IMR-90 (cell line): ENCODE measurements around the gene CD99. TPM values are rescaled to one million over a fixed set of nuclear protein-coding genes. Genes with fewer than 3 reads are reported as not detected.
"Not testable (repeated sequence)": the region's sequence is repeated elsewhere in the genome, so short reads cannot be mapped to it uniquely, and the experiment has no call there.

ENCODE experiments used
- ATAC-seq: fragments of 200-7000 bp; cut with Tn5 transposase; 2 replicates; pipeline ENCODE4 v1.9.1; 2020; ENCODE audit warnings: low read depth, mild to moderate bottlenecking, moderate library complexity
- BruUV-seq: library from RNA; stranded (reverse); fragments of 400-500 nt; replicated peaks from 2 replicates; lab custom pipeline; 2021; lab: Mats Ljungman, UMichigan
- CTCF ChIA-PET: fragments of 300-600 bp; formaldehyde crosslinking; extraction: SDS; loops from one replicate; lab custom pipeline; 2021; ENCODE audit warnings: antibody characterized with exemption; lab: Yijun Ruan, JAX
- POLR2A ChIA-PET: fragments of 300-600 bp; sonication (Branson Sonifier 250); formaldehyde crosslinking; loops from one replicate; lab custom pipeline; 2022; ENCODE audit warnings: antibody characterized with exemption; ENCODE audit not compliant: unreplicated experiment; lab: Charles Lee
- DNase-seq: peaks from one replicate; pipeline ENCODE4 v3.0.0; 2013
- H2AFZ ChIP-seq: replicated peaks from 2 replicates; pipeline ENCODE3; 2013; ENCODE audit warnings: low read length, mild to moderate bottlenecking; ENCODE audit not compliant: poor library complexity
- H2AK5ac ChIP-seq: 2 replicates; pipeline ENCODE4 v1.6.1; 2013; ENCODE audit warnings: low read depth, low read length, inconsistent platforms
- H2AK9ac ChIP-seq: replicated peaks from 2 replicates; pipeline ENCODE3; 2013; ENCODE audit warnings: mild to moderate bottlenecking, low read depth, low read length, moderate library complexity; ENCODE audit not compliant: poor library complexity
- H2BK120ac ChIP-seq: 2 replicates; pipeline ENCODE4 v1.6.1; 2013; ENCODE audit warnings: low read depth, low read length, inconsistent platforms
- H2BK15ac ChIP-seq: 3 replicates; pipeline ENCODE4 v1.6.1; 2013; ENCODE audit warnings: low read depth, low read length, inconsistent platforms
- H2BK20ac ChIP-seq: 2 replicates; pipeline ENCODE4 v1.6.1; 2013; ENCODE audit warnings: low read depth, mild to moderate bottlenecking, inconsistent platforms, low read length, moderate library complexity
- H2BK5ac ChIP-seq: 2 replicates; pipeline ENCODE4 v1.6.1; 2013; ENCODE audit warnings: mild to moderate bottlenecking, low read depth, low read length, inconsistent platforms; ENCODE audit not compliant: poor library complexity, severe bottlenecking
- H3K14ac ChIP-seq: replicated peaks from 2 replicates; pipeline ENCODE4 v1.6.1; 2013; ENCODE audit warnings: low read depth, low read length, inconsistent platforms
- H3K18ac ChIP-seq: 2 replicates; pipeline ENCODE4 v1.6.1; 2013; ENCODE audit warnings: low read depth, low read length, control low read depth
- H3K23ac ChIP-seq: 2 replicates; pipeline ENCODE4 v1.6.1; 2013; ENCODE audit warnings: low read depth, low read length, inconsistent platforms
- H3K27ac ChIP-seq: 2 replicates; pipeline ENCODE4 v1.5.1; 2013; ENCODE audit warnings: mild to moderate bottlenecking, control low read depth, low read length; ENCODE audit not compliant: insufficient read depth
- H3K27me3 ChIP-seq: 2 replicates; pipeline ENCODE4 v1.6.1; 2013; ENCODE audit warnings: low read length; ENCODE audit not compliant: control insufficient read depth, insufficient read depth
- H3K36me3 ChIP-seq: 2 replicates; pipeline ENCODE4 v1.6.1; 2013; ENCODE audit warnings: low read length, mixed read lengths; ENCODE audit not compliant: control insufficient read depth, insufficient read depth
- H3K4ac ChIP-seq: 2 replicates; pipeline ENCODE4 v1.6.1; 2013; ENCODE audit warnings: low read depth, low read length, inconsistent platforms
- H3K4me1 ChIP-seq: 2 replicates; pipeline ENCODE4 v1.6.1; 2013; ENCODE audit warnings: low read length, mixed read lengths; ENCODE audit not compliant: control insufficient read depth, insufficient read depth
- H3K4me2 ChIP-seq: 2 replicates; pipeline ENCODE4 v1.6.1; 2013; ENCODE audit warnings: low read depth, mild to moderate bottlenecking, control low read depth, low read length, moderate library complexity
- H3K4me3 ChIP-seq: 2 replicates; pipeline ENCODE4 v1.5.1; 2013; ENCODE audit warnings: low read depth, mild to moderate bottlenecking, control low read depth, low read length, moderate library complexity; ENCODE audit not compliant: insufficient read depth
- H3K56ac ChIP-seq: 2 replicates; pipeline ENCODE4 v1.6.1; 2013; ENCODE audit warnings: low read length, inconsistent platforms; ENCODE audit not compliant: insufficient read depth; ENCODE audit errors: extremely low read depth
- H3K79me1 ChIP-seq, 2 experiments: 2 replicates each; pipeline ENCODE4 v1.6.1; 2013; ENCODE audit warnings: low read length in 2 of 2, inconsistent platforms in 1 of 2, low read depth in 1 of 2
- H3K9ac ChIP-seq: 2 replicates; pipeline ENCODE4 v1.6.1; 2013; ENCODE audit warnings: low read depth, low read length, control low read depth
- H3K9me1 ChIP-seq: 2 replicates; pipeline ENCODE4 v1.6.1; 2013; ENCODE audit warnings: low read length, inconsistent platforms; ENCODE audit not compliant: insufficient read depth
- H3K9me3 ChIP-seq: 2 replicates; pipeline ENCODE4 v1.6.1; 2013; ENCODE audit warnings: low read length; ENCODE audit not compliant: control insufficient read depth, insufficient read depth
- H4K20me1 ChIP-seq: 2 replicates; pipeline ENCODE4 v1.6.1; 2013; ENCODE audit warnings: low read length, inconsistent platforms; ENCODE audit not compliant: insufficient read depth
- H4K5ac ChIP-seq: 2 replicates; pipeline ENCODE4 v1.6.1; 2013; ENCODE audit warnings: mild to moderate bottlenecking, low read depth, low read length, control low read depth
- H4K8ac ChIP-seq, 2 experiments: 2 replicates each; pipeline ENCODE4 v1.6.1; 2013; ENCODE audit warnings: low read depth in 2 of 2, low read length in 2 of 2, control low read depth in 1 of 2, inconsistent platforms in 1 of 2
- H4K91ac ChIP-seq: 2 replicates; pipeline ENCODE4 v1.6.1; 2013; ENCODE audit warnings: low read depth, low read length, inconsistent platforms; ENCODE audit not compliant: insufficient read depth
- WGBS, 2 experiments: methylation state at CpG; one replicate each; pipeline versions ENCODE4 v1.1.5 to v1.1.7; 2013; ENCODE audit warnings: missing lambda C conversion rate in 2 of 2; ENCODE audit not compliant: insufficient read length in 1 of 2; ENCODE audit errors: extremely low coverage in 2 of 2; 5-methylcytosine and 5-hydroxymethylcytosine counted together
- dilution Hi-C: fragments of 300-500 bp; cut with HindIII; formaldehyde crosslinking; loops from one replicate; pipeline ENCODE4 v1.14.3; 2018; ENCODE audit warnings: low sequenced_read_pairs; ENCODE audit not compliant: unreplicated experiment
- in situ Hi-C: fragments of 300-500 bp; cut with MboI; formaldehyde crosslinking; loops from 3 replicates; pipeline ENCODE4 v1.14.3; 2019; ENCODE audit warnings: low sequenced_read_pairs, inconsistent platforms, mixed read lengths
- intact Hi-C: fragments of 100-400 bp; cut with micrococcal nuclease; formaldehyde crosslinking; loops from 2 replicates; pipeline ENCODE4 v1.10.0; 2022
- polyA plus RNA-seq, 3 experiments: library from polyadenylated mRNA; depleted of rRNA; stranded (reverse); fragments of >200 nt; gene quantifications; 2 replicates each; pipeline ENCODE4 v1.2.3, GENCODE V29; 2012; ENCODE audit warnings: low replicate concordance in 1 of 3
- total RNA-seq: library from RNA; depleted of rRNA; stranded (reverse); fragments of >200 nt; gene quantifications from 2 replicates; pipeline ENCODE4 v1.2.3, GENCODE V29; 2012

CD99 gene
- total and polyA plus RNA-seq, 2 of the 4 experiments (the other 2 are of a cell fraction): 102 to 369 TPM

DNA sequence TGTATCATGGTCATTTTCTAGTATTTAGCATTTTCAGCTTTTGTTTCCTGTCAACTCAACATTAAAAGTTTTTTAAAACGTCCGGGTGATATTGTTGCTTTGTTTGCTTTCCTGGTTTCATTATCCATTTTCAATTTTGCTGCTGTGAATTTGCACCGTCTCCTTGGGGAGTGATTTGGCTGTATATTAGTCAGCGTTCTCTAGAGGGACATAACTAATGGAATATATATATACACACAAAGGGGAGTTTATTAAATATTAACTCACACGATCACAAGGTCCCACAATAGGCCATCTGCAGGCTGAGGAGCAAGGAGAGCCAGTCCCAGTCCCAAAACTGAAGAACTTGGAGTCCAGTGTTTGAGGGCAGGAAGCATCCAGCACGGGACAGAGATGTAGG lies 55.2 kb downstream of the CD99 start:
- H3K23ac ChIP-seq, H3K9me1 ChIP-seq, H2BK5ac ChIP-seq, H4K91ac ChIP-seq, POLR2A ChIA-PET, intact Hi-C loops, H2AK9ac ChIP-seq, H2BK120ac ChIP-seq, H3K18ac ChIP-seq, H3K4ac ChIP-seq, DNase-seq, dilution Hi-C loops, H3K4me1 ChIP-seq, H3K9me3 ChIP-seq, H2AK5ac ChIP-seq, H3K79me1 ChIP-seq, H2AFZ ChIP-seq, ATAC-seq, H3K4me3 ChIP-seq, CTCF ChIA-PET, H2BK15ac ChIP-seq, in situ Hi-C loops, H3K27me3 ChIP-seq, H4K8ac ChIP-seq, H3K9ac ChIP-seq, BruUV-seq, H3K56ac ChIP-seq, H3K27ac ChIP-seq, H3K4me2 ChIP-seq, H4K20me1 ChIP-seq, H3K14ac ChIP-seq, H4K5ac ChIP-seq, H2BK20ac ChIP-seq: not testable (repeated sequence)
- WGBS, 2 experiments: no CpG with 5 or more reads among the region's 6 CpGs
- H3K36me3 ChIP-seq: peaks cover 12% of the 10 kb centered on the region
